Hematopoietic multipotent progenitor cell (in vitro differentiated cells): ENCODE measurements around the gene KIF3B. TPM values are rescaled to one million over a fixed set of nuclear protein-coding genes. Genes with fewer than 3 reads are reported as not detected.
"Not testable (repeated sequence)": the region's sequence is repeated elsewhere in the genome, so short reads cannot be mapped to it uniquely, and the experiment has no call there.

Experiments
- DNase-seq, 3 donors: peaks; one replicate each; pipeline ENCODE4 v3.0.0-alpha.2; 2011 to 2015; ENCODE audit warnings: low read depth in 2 of 3, low spot score in 2 of 3
- total RNA-seq: library from RNA; depleted of rRNA; stranded (reverse); fragments of >200 nt; gene quantifications from one replicate; pipeline ENCODE4 v1.2.3, GENCODE V29; 2012

The KIF3B gene
- total RNA-seq, 1 donor: 5.4 TPM

GRCh38 chr20:32353848-32354496 lies 76.5 kb downstream of the KIF3B start:
- no peak for DNase-seq

- no peak for DNase-seq
Observed at GRCh38 chr20:32354592-32355416, 77.4 kb downstream of the KIF3B start.

GRCh38 chr20:32355417-32355841 lies 78.0 kb downstream of the KIF3B start:
- DNase-seq: no peak

- DNase-seq: not testable (repeated sequence)
Observed at GRCh38 chr20:32355907-32356621, 78.6 kb downstream of the KIF3B start.

GRCh38 chr20:32356622-32357374 lies 79.3 kb downstream of the KIF3B start:
- peak in 1 of 3 donors; percentile 37 for DNase-seq

GRCh38 chr20:32357375-32357868 lies 80.0 kb downstream of the KIF3B start:
- no peak for DNase-seq

GRCh38 chr20:32357869-32358631 lies 80.6 kb downstream of the KIF3B start, which contains the start of gene ASXL1:
ASXL1 (plus strand) TSS chr20:32358331; CDS start chr20:32358776, 445 bp downstream.
- DNase-seq: peak; percentile 82 to 99 (median 99)

- peak in 1 of 3 donors; percentile 48 for DNase-seq
Observed at GRCh38 chr20:32358632-32358882, 81.1 kb downstream of the KIF3B start.

- peak in 2 of 3 donors; percentile 66 to 67 for DNase-seq
Observed at GRCh38 chr20:32358883-32359632, 81.6 kb downstream of the KIF3B start.

GRCh38 chr20:32359633-32360332 lies 82.3 kb downstream of the KIF3B start:
- DNase-seq: peak in 1 of 3 donors; percentile 31

GRCh38 chr20:32360333-32360634 lies 82.8 kb downstream of the KIF3B start:
- DNase-seq: no peak

GRCh38 chr20:32362901-32363364 lies 85.5 kb downstream of the KIF3B start:
- DNase-seq: no peak

GRCh38 chr20:32363492-32363891 lies 86.0 kb downstream of the KIF3B start:
- no peak for DNase-seq

GRCh38 chr20:32364554-32365208 lies 87.2 kb downstream of the KIF3B start:
- no peak for DNase-seq

- DNase-seq: no peak
Observed at GRCh38 chr20:32365564-32365963, 88.1 kb downstream of the KIF3B start.

GRCh38 chr20:32366380-32366779 lies 88.9 kb downstream of the KIF3B start:
- DNase-seq: no peak

- no peak for DNase-seq
Observed at GRCh38 chr20:32368323-32368722, 90.9 kb downstream of the KIF3B start.

GRCh38 chr20:32368925-32369324 lies 91.5 kb downstream of the KIF3B start:
- peak in 1 of 3 donors; percentile 20 for DNase-seq
